ENCODE data around the gene OTOF. TPM values are rescaled to one million over a fixed set of nuclear protein-coding genes. Genes with fewer than 3 reads are reported as not detected.

Gene OTOF
- total and polyA plus RNA-seq, 2 of the 4 experiments (the other 2 are of a cell fraction), result 0.03 TPM; not detected in 1

DNA sequence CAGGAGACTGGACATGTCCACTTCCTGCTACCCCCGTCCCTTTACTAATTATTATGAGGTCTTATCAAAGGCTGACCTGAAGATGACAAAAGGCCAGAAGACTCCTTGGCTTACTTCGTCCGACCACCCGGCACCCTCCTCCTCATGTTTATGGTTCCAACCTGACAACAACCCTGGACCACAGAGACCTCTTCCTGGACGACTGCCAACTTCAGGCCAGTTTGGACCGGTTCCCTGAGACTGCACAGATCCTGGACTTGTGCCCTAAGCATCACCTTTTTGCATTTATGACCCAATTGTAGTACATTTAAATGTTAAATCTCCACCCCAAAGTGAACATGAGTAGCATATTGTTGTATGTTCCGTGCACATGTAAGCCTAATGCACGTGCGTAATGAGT lies 70.4 kb downstream of the OTOF start:
- no peaks in the 10 kb centered on the region for H4K20me1 ChIP-seq (ENCODE audit: insufficient read depth, low read length)
- H3K9me3 ChIP-seq (ENCODE audit: control insufficient read depth, insufficient read depth, low read length), result no peaks in the 10 kb centered on the region
- H3K79me1 ChIP-seq (ENCODE audit: low read depth in 1 of 2, low read length in 2 of 2), result no peaks in the 10 kb centered on the region
- ChIA-PET POLR2A (ENCODE audit: unreplicated experiment) (no interaction called here), CTCF (no interaction called here)
- no peak for ATAC-seq (ENCODE audit: low read depth)
- H2BK15ac ChIP-seq (ENCODE audit: low read depth, low read length), result no peak overlapping the region
- H3K23ac ChIP-seq (ENCODE audit: low read depth, low read length), result no peak overlapping the region
- in situ Hi-C loops (cut with MboI; ENCODE audit: low sequenced_read_pairs), result no loop called here
- dilution Hi-C loops (cut with HindIII; ENCODE audit: low sequenced_read_pairs, unreplicated experiment), result no loop called here
- H3K18ac ChIP-seq (ENCODE audit: low read depth, low read length), result no peak overlapping the region
- no peaks in the 10 kb centered on the region for H3K36me3 ChIP-seq (ENCODE audit: control insufficient read depth, insufficient read depth, low read length)
- H2AFZ ChIP-seq (replicated peaks; ENCODE audit: low read length, poor library complexity), result no peak overlapping the region
- no peak overlapping the region for H3K56ac ChIP-seq (ENCODE audit: extremely low read depth, insufficient read depth, low read length)
- H4K5ac ChIP-seq (ENCODE audit: low read depth, low read length), result no peak overlapping the region
- no peak overlapping the region for H2BK20ac ChIP-seq (ENCODE audit: low read depth, low read length)
- DNase-seq, result no peak
- intact Hi-C loops (cut with micrococcal nuclease), result no loop called here
- no peak overlapping the region for H2BK120ac ChIP-seq (ENCODE audit: low read depth, low read length)
- H3K9ac ChIP-seq (ENCODE audit: low read depth, low read length), result no peak overlapping the region
- no peak overlapping the region for H2AK5ac ChIP-seq (ENCODE audit: low read depth, low read length)
- BruUV-seq (replicated peaks), result no TSS peak
- no peak overlapping the region for H2BK5ac ChIP-seq (ENCODE audit: low read depth, low read length, poor library complexity, severe bottlenecking)
- H3K9me1 ChIP-seq (ENCODE audit: insufficient read depth, low read length), result no peaks in the 10 kb centered on the region
- no peak overlapping the region for H3K4me2 ChIP-seq (ENCODE audit: low read depth, low read length)
- 33% methylated on average over 4 of the region's 9 CpGs; no CpG with 5 or more reads in 1 of the 2 experiments for WGBS, 2 experiments (ENCODE audit: extremely low coverage in 2 of 2, insufficient read length in 1 of 2)
- TF ChIP-seq MXI1 (IDR thresholded peaks at IDR 0.05; ENCODE audit: borderline replicate concordance, low read depth, low read length) (no peak), BHLHE40 (IDR thresholded peaks at IDR 0.05; ENCODE audit: low read depth, low read length) (no peak), POLR2A (IDR thresholded peaks at IDR 0.05; ENCODE audit: low read depth, low read length) (no peak), CHD1 (IDR thresholded peaks at IDR 0.05; ENCODE audit: low read depth, low read length) (no peak), RFX5 (IDR thresholded peaks at IDR 0.05; ENCODE audit: low read depth, low read length) (no peak), FOS (IDR thresholded peaks at IDR 0.05; ENCODE audit: low read depth, low read length) (no peak), ELK1 (IDR thresholded peaks at IDR 0.05; ENCODE audit: borderline replicate concordance, low read depth, low read length) (no peak), USF2 (IDR thresholded peaks at IDR 0.05; ENCODE audit: low read depth, low read length) (no peak), NFE2L2 (IDR thresholded peaks at IDR 0.05; ENCODE audit: low read depth, low read length) (no peak), MAZ (IDR thresholded peaks at IDR 0.05; ENCODE audit: borderline replicate concordance, low read depth, low read length) (no peak), SMC3 (IDR thresholded peaks at IDR 0.05; ENCODE audit: low read depth, low read length) (no peak), RAD21 (IDR thresholded peaks at IDR 0.05; ENCODE audit: low read length) (no peak), MAFK (IDR thresholded peaks at IDR 0.05; ENCODE audit: low read depth, low read length) (no peak), CEBPB (IDR thresholded peaks at IDR 0.05; ENCODE audit: low read depth, low read length) (no peak), RCOR1 (IDR thresholded peaks at IDR 0.05; ENCODE audit: insufficient replicate concordance, low read length) (no peak)
- TF ChIP-seq, protein P1, sequence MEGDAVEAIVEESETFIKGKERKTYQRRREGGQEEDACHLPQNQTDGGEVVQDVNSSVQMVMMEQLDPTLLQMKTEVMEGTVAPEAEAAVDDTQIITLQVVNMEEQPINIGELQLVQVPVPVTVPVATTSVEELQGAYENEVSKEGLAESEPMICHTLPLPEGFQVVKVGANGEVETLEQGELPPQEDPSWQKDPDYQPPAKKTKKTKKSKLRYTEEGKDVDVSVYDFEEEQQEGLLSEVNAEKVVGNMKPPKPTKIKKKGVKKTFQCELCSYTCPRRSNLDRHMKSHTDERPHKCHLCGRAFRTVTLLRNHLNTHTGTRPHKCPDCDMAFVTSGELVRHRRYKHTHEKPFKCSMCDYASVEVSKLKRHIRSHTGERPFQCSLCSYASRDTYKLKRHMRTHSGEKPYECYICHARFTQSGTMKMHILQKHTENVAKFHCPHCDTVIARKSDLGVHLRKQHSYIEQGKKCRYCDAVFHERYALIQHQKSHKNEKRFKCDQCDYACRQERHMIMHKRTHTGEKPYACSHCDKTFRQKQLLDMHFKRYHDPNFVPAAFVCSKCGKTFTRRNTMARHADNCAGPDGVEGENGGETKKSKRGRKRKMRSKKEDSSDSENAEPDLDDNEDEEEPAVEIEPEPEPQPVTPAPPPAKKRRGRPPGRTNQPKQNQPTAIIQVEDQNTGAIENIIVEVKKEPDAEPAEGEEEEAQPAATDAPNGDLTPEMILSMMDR (conservative IDR thresholded peaks at IDR 0.05; ENCODE audit: low read depth, low read length), result no peak
- no peak overlapping the region for H4K91ac ChIP-seq (ENCODE audit: insufficient read depth, low read depth, low read length)
- no peaks in the 10 kb centered on the region for H3K4me1 ChIP-seq (ENCODE audit: control insufficient read depth, insufficient read depth, low read length)
- H2AK9ac ChIP-seq (replicated peaks; ENCODE audit: low read depth, low read length, poor library complexity), result no peak overlapping the region
- no peak overlapping the region for H3K4ac ChIP-seq (ENCODE audit: low read depth, low read length)
- H4K8ac ChIP-seq (ENCODE audit: low read depth in 2 of 2, low read length in 2 of 2), result no peak overlapping the region
- H3K4me3 ChIP-seq (ENCODE audit: insufficient read depth, low read depth, low read length), result no peak overlapping the region
- H3K27ac ChIP-seq (ENCODE audit: insufficient read depth, low read length), result no peak overlapping the region
- H3K14ac ChIP-seq (replicated peaks; ENCODE audit: low read depth, low read length), result no peak overlapping the region
- H3K27me3 ChIP-seq (ENCODE audit: control insufficient read depth, insufficient read depth, low read length), result peaks cover 11% of the 10 kb centered on the region
